Fibroblast of skin of back (primary cell): ENCODE data around the gene PRF1. TPM values are rescaled to one million over a fixed set of nuclear protein-coding genes. Genes with fewer than 3 reads are reported as not detected.
"Not testable (repeated sequence)": the region's sequence is repeated elsewhere in the genome, so short reads cannot be mapped to it uniquely, and the experiment has no call there.

Source experiments
- DNase-seq: peaks from one replicate; pipeline ENCODE4 v3.0.0-alpha.2; 2013
- polyA plus RNA-seq, 2 experiments: library from polyadenylated mRNA; unstranded; fragments of 120-200 nt; gene quantifications; one replicate each; pipeline ENCODE4 v1.2.1, GENCODE V29; 2013; ENCODE audit not compliant: insufficient read length in 2 of 2

Gene PRF1
- polyA plus RNA-seq (2013, experiment 1 of 2; ENCODE audit: insufficient read length) = not detected
- not detected for polyA plus RNA-seq (2013, experiment 2 of 2; ENCODE audit: insufficient read length)

DNA sequence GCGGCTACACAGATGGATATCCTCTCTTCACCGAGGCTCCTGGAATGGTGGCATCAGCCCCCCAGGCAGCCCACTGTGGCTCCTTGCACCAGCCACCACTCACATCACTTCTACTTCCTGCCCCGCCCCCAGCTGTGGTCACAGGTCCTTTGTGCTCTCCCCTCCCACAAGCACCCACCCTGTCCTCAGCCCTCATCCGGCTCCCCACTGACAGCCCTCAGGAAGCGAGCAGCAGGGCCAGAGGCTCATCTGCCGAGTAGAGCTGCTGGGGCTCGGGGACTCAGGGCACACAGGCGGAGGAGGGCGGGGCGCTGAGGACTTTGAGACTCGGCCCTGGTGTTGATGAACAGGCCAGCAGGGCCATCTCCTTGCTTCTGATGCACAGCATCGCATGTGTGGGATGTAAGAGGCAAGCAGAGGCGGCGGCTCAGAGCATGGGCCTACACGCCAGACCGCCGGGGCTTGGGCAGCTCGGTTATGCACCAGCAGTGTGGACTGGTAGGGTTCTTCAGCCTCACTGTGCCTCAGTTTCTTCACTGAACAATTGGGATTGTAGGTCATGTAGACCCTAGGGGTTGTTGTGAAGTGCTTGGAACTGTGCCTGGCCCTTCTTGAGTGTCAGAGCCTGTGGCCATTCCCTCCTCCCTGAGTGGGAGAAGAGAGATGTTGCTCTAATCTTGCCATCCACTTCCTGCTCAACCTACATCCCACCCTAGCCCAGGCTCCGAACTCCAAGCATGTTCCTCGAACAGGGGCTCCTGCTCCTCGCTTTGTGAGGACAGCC is at the start of gene PRF1:
TSS of gene PRF1 (minus strand) at position 77 of the 784 bp plus-strand sequence. CDS start 1,839 bp downstream, outside the sequence.
- DNase-seq = no peak

DNA sequence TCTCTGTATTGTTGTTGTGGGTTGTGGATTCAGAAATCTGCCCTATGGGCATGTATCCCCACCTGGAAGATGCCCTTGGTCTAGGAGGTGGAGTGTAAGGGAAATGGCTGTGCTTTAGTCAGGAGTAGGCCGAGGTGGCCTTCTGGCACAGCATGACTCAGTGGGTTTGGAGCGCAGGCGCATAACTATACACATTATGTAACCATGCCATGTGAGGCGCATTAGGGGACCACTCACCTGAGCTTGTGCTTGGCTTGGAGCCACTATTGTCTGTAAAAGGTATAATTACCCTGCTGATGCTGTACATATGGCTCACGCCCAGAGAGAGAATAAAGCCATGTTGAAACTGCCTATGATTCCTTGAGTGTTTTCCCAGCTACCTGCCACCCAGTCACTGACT is 49.1 kb upstream of the PRF1 start:
- no peak for DNase-seq

DNA sequence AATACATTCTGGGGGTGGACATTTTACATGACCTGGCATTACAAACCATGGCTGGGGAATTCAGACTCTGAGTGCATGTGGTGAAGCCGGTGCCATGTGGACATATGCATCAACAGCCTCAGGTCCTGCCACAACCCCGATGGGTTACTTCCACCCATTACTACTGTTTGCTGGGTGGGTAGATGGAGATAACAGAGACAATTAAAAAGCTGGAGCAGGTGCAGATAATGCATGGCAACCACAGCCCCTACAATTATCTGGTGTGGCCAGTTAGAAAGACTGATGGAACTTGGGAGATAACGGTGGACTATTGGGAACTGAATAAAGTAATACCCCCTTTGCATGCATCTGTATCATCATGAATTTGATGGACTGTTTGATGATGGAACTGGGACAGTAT is 48.2 kb upstream of the PRF1 start:
- DNase-seq = no peak

DNA sequence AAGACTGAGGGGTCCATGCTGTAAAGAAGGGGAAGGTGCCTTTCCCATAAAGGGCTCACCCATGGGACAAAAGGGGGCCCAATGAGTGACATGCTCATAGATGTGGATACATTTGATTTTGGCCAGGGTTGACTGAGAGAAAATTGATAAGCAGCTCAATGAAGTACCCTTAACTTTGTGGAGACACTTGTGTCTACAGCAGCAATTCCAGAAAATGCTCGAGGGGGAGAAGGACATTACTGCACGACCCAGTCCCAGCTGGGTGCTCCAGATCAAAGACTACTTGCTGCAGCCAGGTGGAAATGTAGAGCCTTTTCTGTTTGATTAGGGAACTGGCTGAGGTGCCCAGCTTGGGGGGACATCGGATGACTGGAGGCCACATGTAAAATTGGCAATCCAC is 47.6 kb upstream of the PRF1 start:
- DNase-seq = no peak

DNA sequence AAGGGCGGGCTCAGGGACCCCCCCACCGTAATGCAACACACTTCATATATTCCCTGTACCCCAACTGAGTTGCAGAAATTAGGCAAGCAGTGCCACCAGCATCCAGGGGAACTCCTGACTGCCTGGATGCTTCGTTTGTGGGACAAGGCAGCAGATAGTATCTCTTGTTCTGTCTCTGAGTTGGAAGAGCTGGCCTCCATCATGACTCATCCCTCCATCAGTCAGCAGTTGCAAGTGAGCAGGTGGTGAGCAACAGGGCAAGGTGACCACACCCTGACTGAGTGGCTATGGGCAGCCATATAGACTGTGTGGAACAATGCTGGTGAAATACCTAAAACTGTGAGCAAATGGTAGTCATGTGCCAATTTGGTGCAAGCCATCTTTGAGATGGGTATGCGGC is 47.0 kb upstream of the PRF1 start:
- DNase-seq = peak; percentile 80

DNA sequence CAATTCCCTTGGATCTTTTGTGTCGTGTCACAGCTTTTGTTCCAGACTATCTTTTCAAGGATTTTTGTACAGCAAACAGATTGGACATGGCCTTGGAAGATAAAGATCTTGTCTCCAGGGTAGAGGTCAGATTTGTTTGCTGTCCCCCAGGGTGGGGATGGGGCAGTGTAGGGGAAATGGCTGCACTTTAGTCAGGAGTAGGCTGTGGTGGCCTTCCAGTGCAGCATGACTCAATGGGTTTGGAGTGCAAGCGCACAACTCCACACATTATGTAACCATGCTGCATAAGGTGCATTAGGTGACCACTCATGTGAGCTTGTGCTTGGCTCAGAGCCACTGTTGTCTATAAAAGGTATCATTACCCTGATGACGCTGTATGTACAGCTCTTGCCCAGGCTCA is 45.9 kb upstream of the PRF1 start:
- no peak for DNase-seq

DNA sequence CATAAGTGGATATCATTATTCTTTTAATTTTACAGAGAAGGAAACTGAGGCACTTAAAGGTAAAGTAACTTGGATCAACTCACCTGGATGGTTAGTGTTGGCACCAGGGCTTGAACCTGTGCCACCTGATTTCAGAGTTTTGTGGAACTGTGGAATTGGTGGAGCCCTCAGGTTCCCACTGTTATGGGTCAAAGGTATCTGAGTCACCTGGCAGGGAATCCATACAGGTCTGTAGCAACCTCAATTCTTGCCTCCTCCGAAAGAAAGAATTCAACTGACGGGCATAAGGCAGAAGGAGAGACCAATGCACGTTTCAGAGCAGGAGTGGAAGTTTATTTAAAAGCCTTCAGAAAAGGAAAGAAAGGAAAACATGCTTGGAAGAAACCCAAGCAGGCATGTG is 44.5 kb upstream of the PRF1 start:
- DNase-seq = no peak

DNA sequence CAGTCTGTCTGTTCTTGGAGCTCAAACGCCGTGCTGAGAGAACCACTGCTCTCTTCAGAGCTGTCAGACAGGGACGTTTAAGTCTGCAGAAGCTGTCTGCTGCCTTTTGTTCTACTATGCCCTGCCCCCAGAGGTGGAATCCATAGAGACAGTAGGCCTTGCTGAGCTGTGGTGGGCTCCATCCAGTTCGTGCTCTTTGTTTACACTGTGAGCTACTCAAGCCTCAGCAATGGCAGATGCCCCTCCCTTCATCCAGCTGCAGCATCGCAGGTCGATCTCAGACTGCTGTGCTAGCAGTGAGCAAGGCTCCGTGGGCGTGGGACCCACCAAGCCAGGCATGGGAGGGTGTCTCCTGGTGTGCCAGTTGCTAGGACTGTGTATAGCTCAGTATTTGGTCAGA is 42.4 kb upstream of the PRF1 start:
- DNase-seq = not testable (repeated sequence)

DNA sequence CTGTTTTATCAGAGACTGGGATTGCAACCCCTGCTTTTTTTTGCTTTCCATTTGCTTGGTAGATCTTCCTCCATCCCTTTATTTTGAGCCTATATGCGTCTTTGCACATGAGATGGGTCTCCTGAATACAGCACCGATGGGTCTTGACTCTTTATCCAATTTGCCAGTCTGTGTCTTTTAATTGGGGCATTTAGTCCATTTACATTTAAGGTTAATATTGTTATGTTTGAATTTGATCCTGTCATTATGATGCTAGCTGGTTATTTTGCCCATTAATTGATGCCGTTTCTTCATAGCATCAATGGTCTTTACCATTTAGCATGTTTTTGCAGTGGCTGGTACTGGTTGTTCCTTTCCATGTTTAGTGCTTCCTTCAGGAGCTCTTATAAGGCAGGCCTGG is 40.7 kb upstream of the PRF1 start:
- not testable (repeated sequence) for DNase-seq

DNA sequence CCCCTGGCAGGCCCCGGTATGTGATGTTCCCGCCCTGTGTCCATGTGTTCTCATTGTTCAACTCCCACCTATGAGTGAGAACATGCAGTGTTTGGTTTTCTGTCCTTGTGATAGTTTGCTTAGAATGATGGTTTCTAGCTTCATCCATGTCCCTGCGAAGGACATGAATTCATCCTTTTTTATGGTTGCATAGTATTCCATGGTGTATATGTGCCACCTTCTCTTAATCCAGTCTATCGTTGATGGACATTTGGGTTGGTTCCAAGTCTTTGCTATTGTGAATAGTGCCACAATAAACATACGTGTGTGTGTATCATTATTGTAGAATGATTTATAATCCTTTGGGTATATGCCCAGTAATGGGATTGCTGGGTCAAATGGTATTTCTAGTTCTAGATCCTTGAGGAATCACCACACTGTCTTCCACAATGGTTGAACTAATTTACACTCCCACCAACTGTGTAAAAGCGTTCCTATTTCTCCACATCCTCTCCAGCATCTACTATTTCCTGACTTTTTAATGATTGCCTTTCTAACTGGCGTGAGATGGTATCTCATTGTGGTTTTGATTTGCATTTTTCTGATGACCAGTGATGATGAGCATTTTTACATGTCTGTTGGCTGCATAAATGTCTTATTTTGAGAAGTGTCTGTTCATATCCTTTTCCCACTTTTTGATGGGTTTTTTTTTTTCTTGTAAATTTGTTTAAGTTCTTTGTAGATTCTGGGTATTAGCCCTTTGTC is 37.3 kb upstream of the PRF1 start:
- DNase-seq = not testable (repeated sequence)

DNA sequence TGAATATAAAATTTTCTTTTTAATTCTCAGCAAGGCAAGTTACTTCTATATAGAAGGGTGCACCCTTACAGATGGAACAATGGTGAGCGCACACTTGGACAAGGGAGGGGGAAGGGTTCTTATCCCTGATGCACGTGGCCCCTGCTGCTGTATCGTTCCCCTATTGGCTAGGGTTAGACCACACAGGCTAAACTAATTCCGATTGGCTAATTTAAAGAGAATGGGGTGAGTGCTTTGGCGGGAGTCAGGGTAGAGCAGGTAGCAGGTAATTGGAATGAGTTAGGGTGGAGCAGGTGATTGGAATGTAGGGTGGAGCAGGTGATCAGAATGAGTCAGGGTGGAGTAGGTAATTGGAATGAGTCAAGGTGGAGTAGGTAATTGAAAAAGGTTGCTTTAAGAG is 32.0 kb upstream of the PRF1 start:
- not testable (repeated sequence) for DNase-seq

DNA sequence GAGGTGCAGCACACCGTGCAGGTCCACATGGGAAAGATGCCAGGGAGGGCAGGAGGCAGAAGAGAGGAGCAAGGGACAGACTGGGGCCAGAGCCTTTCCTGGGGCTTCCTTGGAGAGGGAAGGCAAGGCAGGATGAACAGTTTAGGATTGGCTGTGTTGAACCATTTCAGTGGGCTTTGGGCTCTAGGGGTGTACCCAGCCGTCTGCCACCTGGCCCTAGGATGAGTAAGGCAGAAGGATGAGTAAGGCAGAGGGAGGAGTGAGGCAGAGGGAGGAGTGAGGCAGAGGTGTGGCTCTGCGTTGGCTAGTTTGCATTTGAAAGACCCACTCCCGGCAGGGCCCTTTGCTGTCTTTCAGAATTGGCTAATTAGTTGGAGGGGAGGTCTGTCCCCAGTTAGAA is 31.5 kb upstream of the PRF1 start:
- no peak for DNase-seq

DNA sequence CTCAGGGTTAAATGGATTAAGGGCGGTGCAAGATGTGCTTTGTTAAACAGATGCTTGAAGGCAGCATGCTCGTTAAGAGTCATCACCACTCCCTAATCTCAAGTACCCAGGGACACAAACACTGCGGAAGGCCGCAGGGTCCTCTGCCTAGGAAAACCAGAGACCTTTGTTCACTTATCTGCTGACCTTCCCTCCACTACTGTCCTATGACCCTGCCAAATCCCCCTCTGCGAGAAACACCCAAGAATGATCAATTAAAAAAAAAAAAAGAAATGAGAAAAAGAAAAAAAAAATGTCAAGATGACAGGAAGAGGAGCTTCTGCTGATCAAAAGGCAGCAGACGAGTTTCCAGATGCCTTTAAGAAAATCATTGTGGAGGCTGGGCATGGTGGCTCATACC is 29.2 kb upstream of the PRF1 start:
- DNase-seq = not testable (repeated sequence)

DNA sequence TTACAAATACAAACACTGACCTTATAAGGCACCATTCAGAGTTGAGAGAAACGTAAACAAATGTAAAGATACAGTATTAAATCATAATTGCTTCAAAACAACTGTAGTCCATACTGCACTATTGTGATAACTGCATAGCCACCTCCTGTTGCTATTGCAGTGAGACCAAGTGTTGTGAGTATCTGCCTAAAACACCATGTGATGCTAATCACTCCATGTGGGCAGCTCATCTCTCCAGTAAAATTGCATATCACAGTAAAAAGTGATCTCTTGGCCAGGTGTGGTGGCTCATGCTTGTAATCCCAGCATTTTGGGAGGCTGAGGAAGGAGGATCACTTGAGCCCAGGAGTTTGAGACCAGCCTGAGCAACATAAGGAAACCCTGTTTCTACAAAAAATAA is 26.8 kb upstream of the PRF1 start:
- DNase-seq = no peak

DNA sequence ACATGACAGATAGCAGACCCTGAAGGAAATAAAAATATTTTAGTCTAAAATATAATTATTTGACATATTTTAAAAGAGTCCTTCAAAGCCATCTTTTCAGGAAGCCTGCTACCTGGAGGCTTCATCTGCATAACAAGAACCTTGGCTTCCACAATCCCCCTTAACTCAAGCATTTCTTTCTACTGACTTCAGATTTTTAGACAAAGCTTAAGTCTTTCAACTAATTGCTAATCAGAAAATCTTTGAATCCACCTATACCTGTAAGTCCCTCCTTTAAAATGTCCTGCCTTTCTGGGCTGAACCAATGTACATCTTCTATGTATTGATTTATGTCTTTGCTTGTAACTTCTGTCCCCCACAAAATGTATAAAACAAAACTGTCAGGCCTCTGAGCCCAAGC is 23.5 kb upstream of the PRF1 start:
- no peak for DNase-seq

DNA sequence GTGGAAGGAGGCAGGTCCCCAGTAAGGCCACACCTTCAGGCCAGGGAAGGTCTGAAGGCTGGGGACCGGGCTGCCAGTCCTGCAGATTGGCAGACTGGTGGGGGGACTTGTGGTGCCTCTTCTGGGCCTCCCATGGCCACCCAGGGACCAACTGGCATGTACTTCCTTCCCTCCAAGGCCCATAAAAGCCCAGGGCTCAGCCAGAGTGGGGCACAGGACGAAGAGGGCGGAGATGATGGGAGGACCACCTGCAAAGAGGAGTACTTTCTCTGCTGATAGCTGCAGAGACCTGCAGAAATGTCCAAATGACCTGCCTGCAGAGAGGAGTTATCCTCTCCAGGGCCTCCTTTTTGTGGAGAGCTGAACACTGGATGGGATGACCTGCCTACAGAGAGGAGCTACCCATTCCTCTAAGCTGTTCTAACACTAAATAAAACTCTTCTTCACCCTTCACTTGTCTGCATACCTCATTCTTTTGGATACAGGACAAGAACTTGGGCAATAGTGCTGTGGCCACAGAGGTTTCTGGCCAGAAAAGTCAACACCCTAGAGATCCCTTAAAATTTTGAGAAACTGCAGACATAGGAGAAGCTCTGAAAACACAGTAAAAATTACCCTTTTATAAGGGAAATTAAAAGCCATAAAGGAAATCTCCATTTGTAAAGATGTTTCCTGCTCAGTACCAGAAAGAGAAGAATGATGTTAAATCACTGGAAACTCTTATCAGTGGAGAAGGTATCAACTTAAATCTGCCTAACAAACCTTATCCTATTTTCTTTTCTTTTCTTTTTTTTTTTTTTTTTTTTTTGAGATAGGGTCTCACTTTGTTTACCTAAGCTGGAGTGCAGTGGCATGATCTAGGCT is 20.7 kb upstream of the PRF1 start:
- no peak for DNase-seq

DNA sequence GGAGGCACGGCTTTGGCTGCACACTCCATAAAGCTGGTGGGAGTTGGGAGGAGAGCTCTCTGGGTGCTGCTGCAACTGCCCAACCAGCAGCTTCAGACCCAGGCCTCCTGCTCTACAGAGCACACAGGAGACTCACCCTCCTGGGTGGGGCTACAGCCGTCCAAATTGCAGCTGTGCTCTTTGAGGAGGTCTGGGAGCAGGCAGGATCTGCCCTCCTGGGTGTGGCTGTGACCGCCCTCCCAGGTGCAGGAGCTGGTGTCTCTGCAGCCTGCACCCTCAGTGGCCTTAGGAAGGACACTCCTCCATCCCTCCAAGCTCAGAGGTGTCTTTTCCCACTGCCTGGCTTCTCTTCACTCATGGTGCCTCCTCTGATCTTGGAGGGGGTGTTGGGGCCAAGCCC is 20.0 kb upstream of the PRF1 start:
- DNase-seq = no peak

DNA sequence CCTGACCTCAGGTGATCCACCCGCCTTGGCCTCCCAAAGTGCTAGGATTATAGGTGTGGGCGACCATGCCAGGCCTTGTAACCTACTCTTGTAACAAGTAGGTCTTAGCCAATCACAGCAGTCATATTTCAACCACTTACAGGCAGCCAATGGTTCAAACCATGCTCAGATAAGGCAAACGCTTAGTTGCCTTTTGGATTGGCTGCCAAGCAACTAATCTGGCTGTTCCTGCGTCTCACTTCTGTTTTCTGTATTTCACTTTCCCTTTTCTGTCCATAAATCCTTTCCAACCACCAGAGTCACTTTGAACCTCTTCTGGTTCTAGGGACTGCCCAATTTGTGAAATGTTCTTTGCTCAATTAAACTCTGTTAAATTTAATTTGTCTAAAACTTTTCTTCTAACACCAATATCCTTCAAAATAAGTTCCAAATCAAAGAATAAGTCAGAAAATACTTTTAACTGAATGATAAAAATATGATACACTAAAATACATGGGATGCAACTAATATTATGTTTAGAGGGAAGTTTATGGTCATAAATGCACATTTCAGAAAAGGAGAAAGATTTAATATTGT is 19.1 kb upstream of the PRF1 start:
- no peak for DNase-seq

DNA sequence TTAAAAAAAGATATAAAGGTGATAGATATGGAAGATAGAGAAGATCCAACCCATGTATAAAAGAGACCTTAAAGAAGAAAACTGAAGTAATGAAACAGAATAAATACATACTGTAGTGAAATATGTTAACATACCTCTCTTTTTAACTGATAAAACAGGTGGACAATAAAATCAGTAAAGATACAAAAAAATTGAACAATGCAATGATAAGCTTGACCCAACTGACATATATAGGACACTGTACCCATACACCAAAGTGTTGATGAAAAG is 17.4 kb upstream of the PRF1 start:
- no peak for DNase-seq

DNA sequence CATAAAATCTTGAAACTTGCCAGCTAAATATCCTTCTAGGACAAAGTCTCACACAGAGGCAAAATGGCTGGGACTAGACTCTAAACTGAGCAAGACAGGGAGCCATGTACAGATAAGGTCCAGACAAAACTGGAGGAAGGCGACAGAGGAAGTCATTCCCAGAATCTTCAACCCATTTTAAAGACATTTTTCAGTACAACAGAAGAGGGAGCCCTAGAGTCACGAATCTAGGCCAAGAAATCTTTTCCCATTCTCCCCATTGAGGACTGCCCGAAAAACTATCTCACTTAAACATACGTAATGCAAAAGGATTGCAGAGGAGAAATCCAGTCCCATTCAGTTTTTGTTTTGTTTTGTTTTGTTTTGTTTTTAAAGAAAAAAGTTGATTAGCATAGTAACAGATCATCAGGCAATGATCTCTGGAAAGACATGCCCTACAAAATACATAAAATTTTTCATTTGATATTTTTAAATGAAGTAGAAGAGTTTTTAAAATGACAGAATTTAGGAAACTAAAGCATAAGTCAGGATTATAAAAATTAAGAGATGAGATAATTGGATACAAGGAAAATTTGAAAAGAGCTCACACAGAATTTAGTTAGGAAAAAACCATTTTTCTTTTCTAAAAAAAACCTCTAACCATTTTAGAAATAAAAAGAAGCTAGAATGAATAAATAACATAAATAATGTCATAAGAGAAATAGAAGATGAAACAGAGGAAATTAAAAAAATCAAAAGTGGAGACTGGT is 16.9 kb upstream of the PRF1 start:
- peak; percentile 61 for DNase-seq

DNA sequence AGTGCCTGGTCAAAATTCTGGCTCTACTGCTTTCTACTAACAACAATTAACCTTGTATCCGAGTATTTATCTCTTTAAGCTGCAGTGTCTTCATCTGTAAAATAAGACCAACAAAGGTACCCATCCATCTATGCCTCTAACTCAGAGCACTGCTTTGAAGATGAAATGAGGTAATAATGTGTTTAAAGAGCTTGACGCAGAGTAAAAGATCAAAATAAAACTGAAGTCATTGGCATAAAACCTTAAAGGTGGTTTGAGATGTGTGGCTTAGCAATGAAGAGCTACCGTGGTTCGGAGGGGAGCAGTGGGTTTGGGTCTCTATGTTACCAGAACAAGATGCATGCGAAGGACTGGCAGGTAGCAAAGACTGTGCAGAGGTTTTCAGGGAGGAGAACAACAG is 16.1 kb upstream of the PRF1 start:
- no peak for DNase-seq
